Measurements from ENCODE around the gene RNU7-1. TPM values are rescaled to one million over a fixed set of nuclear protein-coding genes. Genes with fewer than 3 reads are reported as not detected.

The RNU7-1 gene
- total RNA-seq, 1 experiment from 2014 or later = not detected

- peak; percentile 71 for DNase-seq
- CTCF ChIA-PET = interaction anchor here (0.7 kb wide), 1 partner anchor 303 kb away, joined by 3 read pairs; no protein-coding TSS in a partner anchor
- peak within 1 kb of the TSS; percentile 68 for H3K27ac Mint-ChIP-seq (ENCODE audit: unreplicated experiment)
- BruUV-seq (replicated peaks) = no TSS peak
- H3K4me3 Mint-ChIP-seq (ENCODE audit: low read depth, unreplicated experiment) = peak within 1 kb of the TSS; percentile 83
- H3K27me3 Mint-ChIP-seq (ENCODE audit: unreplicated experiment) = no peaks in the 10 kb centered on the region
- no peak for TF ChIP-seq CTCF (IDR thresholded peaks at IDR 0.05; ENCODE audit: unreplicated experiment)
- intact Hi-C loops (cut with micrococcal nuclease; ENCODE audit: unreplicated experiment) = loop anchor here (5.0 kb wide), 1 partner anchor 60 kb away; the partner anchor contains the start of gene TPI1
- H3K4me1 Mint-ChIP-seq (ENCODE audit: low read depth, unreplicated experiment) = peaks cover 67% of the 10 kb centered on the region
- H3K36me3 Mint-ChIP-seq (ENCODE audit: insufficient read depth, unreplicated experiment) = peaks cover 59% of the 10 kb centered on the region
- no peaks in the 10 kb centered on the region for H3K9me3 Mint-ChIP-seq (ENCODE audit: low read depth, unreplicated experiment)
Observed at GRCh38 chr12:6927379-6928021, 16.1 kb upstream of the RNU7-1 start, which contains the start of gene ATN1. Gene ATN1, plus strand, starts transcription at chr12:6927959. Its CDS starts 6,043 bp downstream, at chr12:6934002.

GRCh38 chr12:6928022-6928702, 15.5 kb upstream of the RNU7-1 start:
- Mint-ChIP-seq H3K9me3 (ENCODE audit: low read depth, unreplicated experiment) (no peaks in the 10 kb centered on the region), H3K4me1 (ENCODE audit: low read depth, unreplicated experiment) (peaks cover 70% of the 10 kb centered on the region), H3K27ac (ENCODE audit: unreplicated experiment) (peak overlapping the region; percentile 68), H3K36me3 (ENCODE audit: insufficient read depth, unreplicated experiment) (peaks cover 58% of the 10 kb centered on the region), H3K27me3 (ENCODE audit: unreplicated experiment) (no peaks in the 10 kb centered on the region), H3K4me3 (ENCODE audit: low read depth, unreplicated experiment) (peak overlapping the region; percentile 83)
- CTCF ChIA-PET = interaction anchor here (0.6 to 1.5 kb wide), 3 partner anchors 10 to 165 kb away, joined by 4 to 8 read pairs (median 7); no protein-coding TSS in a partner anchor
- TF ChIP-seq CTCF (IDR thresholded peaks at IDR 0.05; ENCODE audit: unreplicated experiment) = no peak
- intact Hi-C loops (cut with micrococcal nuclease; ENCODE audit: unreplicated experiment) = loop anchor here (5.0 kb wide), 1 partner anchor 61 kb away; the partner anchor contains the start of gene TPI1
- BruUV-seq (replicated peaks) = no TSS peak
- no peak for DNase-seq

DNA sequence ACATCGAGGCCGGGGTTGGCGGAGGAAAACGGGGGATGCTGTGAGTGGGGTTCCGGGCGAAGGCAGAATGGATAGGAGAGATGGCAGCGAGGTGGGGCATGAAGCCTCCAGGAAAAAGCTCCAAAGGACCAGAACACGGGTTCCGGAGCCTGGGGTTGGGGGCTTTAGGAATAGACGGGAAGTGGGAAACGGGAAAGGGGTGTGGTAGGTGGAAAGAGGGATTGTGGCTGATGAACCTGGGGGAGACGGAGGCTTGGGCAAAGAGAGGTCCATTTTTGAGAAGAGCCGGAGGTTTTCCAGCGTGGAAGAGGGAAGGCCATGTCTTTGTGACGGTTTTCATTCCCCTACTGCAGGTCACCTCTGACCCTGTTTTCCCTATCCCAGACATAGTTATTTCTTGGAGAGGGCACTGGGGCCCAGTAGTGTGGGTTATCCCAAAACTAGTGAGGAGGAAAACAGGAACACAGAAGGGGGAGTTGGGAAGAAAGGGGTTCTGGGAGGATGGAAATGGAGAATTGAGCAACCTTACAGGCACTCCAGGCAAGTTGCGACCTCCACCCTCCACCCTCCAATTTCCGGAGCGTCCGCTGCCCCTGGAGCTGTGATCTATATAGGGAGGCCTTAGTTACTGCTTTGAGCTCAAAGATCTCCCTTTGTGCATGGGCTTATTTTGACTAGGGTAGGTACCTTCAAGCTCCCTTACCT, 14.8 kb upstream of the RNU7-1 start:
- peak overlapping the region; percentile 68 for H3K27ac Mint-ChIP-seq (ENCODE audit: unreplicated experiment)
- peaks cover 75% of the 10 kb centered on the region for H3K4me1 Mint-ChIP-seq (ENCODE audit: low read depth, unreplicated experiment)
- intact Hi-C loops (cut with micrococcal nuclease; ENCODE audit: unreplicated experiment) = loop anchor here (5.0 kb wide), 1 partner anchor 62 kb away; the partner anchor contains the start of gene TPI1
- no peaks in the 10 kb centered on the region for H3K27me3 Mint-ChIP-seq (ENCODE audit: unreplicated experiment)
- no peaks in the 10 kb centered on the region for H3K9me3 Mint-ChIP-seq (ENCODE audit: low read depth, unreplicated experiment)
- TF ChIP-seq CTCF (IDR thresholded peaks at IDR 0.05; ENCODE audit: unreplicated experiment) = no peak
- no peak for DNase-seq
- CTCF ChIA-PET = interaction anchor here (0.6 to 1.5 kb wide), 3 partner anchors 9 to 165 kb away, joined by 4 to 8 read pairs (median 7); no protein-coding TSS in a partner anchor
- H3K4me3 Mint-ChIP-seq (ENCODE audit: low read depth, unreplicated experiment) = peak overlapping the region; percentile 83
- H3K36me3 Mint-ChIP-seq (ENCODE audit: insufficient read depth, unreplicated experiment) = peaks cover 53% of the 10 kb centered on the region
- no TSS peak for BruUV-seq (replicated peaks)

All from Calu3 (cell line).